Kidney tubule cell (primary cell): ENCODE results near the gene LATS1.

Experiments
- DNase-seq: peaks from one replicate; pipeline ENCODE4 v3.0.0-alpha.2; 2018; ENCODE audit warnings: low spot score

Gene LATS1

DNA sequence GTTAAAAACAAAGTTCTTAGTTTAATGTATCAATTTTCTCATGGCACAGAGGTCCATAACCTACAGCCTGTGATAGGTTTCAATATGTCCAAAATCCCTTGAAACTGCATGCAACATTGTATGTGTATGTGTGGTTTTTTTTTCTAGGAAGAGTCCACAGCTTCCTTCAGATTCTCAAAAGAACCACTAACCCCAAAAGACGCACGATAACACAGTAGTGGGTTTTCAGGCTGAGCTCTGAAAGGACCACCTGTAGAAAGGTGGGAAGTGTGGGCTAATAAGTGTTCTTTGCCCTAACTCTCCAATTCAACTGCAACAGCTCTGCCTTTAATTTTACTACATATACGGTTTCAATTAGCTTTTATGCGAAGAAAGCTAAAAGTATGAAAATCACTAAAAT, 57.9 kb downstream of the LATS1 start:
- no peak for DNase-seq

DNA sequence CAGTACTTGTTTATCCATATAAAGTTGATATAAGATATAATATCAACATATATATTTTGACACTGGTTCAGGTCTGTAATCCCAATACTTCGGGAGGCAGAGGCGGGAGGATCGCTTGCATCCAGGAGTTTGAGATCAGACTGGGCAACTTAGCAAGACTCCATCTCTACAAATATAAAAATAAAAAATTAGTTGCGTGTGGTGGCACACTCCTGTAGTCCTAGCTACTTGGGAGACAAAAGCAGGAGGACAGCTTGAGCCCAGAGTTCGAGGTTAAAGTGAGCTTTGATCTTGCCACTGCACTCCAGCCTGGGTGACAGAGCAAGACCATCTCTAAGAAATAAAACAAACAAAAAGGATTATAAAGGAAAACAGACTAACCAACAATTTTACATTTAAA, 60.5 kb downstream of the LATS1 start:
- no peak for DNase-seq

DNA sequence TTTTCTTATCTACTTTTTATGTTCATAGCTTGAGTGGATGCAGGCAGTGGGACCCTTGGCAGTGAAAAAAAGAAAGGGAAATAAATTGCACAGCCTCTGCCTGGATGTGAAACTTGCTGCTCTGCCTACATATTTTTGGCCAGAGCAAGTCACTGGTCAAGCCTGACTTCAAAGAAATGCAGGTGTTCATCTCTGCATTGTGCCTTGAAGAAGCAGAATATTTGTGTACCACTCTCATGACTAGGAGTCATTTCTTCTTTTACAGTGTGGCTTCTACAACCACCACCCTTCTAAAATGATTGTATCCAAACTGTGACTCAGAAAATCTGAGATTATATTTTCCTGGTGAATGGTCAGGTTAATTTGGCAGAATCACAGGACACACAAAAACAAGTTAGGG, 66.8 kb downstream of the LATS1 start:
- no peak for DNase-seq

DNA sequence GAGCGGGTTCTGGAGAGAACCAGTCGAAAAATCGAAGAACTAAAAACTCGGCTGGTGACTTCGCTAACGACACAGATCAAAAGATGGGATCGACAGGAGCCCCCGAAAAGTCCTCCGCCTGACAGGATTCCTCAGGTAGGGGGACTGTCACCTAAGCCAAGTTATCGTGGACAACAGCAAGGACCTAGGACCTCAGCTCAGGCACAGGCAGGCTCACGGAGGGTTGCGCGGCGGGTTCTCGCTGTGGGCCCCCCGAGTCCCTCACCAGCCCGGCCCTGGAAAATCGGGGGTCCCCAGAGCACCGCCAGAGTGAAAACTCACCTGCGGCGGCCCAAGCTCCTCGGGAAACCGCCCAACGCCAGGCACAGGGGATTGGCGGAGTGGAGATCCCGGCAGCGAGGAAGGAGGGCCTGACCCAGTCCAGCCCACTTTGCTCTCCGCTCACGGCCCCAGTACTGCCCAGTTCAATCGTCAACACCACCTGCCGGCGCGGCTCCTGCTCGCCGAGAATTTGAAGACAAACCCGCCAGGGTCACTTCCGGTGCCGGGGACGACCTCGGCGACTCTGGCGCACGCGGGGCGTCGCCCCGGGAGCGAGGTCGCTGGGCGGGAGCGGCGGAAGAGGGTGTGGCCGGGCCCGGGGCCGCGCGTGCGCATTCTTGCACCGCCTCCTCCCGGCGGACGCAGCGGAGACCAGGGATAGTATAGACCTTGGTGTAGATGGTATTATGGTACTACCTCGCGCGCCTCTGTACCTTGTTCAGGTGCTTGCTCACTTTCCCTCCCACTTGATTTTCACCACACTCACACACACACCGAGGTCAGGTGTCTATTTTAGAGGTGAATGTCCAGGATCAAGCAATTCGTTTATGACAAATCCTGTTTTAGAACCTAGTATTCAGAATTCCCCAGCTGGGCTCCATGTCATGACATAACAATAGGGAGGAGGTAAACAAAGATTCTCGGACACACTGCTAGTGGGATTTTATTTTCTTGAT, 69.5 kb downstream of the LATS1 start, which contains the start of gene KATNA1:
Gene KATNA1, minus strand, starts transcription at position 567 of the 998 bp plus-strand sequence. CDS start 10,167 bp downstream, outside the sequence.
- DNase-seq = peak; percentile 95

DNA sequence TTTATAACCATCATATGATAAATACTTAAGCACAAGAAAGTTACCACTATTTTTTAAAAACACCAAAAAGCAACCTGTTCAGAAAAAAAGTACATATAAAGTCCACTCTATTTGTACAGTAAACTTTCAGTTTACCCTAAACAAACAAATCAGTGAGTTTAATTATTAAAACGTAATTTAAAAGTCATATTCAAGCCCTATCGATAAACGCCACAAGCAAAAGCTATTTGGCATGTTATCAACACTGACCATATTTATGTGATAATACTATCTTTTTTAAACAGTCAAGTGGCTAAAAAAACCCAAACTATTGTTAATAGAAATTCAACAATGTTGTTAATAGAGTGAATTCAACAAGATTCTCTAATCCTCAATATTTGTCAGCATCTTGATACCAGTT, 71.3 kb downstream of the LATS1 start:
- DNase-seq = no peak

DNA sequence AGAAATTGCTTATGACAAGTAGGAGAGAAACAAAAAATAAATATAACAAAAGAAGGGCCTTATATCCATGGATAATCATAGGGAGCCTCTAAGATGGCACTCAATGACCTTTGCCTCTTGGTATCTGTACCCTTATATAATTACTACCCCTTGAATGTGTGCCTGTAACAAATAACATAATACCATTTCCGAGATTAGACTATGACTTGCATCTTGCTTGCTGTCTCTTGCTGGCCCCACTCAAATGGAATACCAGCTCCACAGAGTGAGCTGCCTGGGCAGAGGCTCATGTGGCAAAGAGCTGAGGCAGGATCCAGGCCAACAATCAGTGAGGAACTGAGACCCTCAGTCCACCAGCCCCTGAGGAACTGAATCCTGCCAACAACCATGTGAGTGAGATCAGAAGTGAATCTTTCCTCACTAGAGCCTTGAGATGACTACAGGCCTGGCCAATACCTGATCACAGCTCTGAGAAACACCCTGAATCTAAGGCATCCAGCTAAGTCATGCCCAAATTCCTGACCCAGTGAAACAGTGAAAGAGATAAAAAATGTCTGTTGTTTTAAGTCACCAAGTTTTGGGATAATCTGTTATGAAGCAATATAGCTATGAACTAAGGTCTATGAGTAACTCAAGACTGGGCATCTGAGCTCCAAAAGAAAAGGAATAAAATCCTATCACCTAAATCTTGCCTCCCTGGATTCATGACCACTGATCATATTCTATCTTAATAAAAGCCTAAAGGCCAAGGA, 74.9 kb downstream of the LATS1 start:
- DNase-seq = peak; percentile 33

DNA sequence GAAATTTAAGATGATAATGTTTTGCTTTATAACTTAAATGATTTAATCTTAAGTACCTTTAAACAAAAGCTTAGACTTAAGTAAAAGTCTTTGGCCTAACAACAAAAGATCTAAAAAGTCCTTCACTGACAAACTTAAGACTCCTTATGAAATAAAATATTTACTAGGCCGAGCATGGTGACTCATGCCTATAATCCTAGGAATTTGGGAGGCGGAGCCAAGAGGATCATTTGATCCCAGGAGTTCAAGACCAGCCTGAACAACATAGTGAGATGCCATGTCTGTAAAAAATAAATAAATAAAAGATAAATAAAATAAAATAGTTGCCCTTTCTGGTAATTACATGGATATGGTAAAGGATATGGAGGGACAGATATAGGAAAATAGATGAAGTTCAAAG, 81.8 kb downstream of the LATS1 start:
- peak; percentile 56 for DNase-seq

DNA sequence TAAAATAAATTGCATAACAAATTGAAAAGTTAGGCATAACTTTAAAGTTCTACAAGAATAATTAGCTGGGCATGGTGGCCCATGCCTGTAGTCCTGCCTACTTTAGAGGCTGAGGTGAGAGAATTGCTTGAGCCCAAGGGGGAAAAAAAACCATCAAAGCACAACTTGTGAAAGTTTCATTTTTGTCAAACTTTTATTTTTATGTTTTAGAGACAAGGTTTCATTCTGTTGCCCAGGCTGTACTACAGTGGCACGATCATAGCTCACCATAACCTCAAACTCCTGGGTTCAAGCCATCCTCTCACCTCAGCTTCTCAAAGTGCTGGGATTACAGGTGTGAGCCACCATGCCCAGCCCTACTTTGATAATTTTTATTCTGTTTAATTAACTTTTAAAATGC, 83.6 kb downstream of the LATS1 start:
- no peak for DNase-seq

DNA sequence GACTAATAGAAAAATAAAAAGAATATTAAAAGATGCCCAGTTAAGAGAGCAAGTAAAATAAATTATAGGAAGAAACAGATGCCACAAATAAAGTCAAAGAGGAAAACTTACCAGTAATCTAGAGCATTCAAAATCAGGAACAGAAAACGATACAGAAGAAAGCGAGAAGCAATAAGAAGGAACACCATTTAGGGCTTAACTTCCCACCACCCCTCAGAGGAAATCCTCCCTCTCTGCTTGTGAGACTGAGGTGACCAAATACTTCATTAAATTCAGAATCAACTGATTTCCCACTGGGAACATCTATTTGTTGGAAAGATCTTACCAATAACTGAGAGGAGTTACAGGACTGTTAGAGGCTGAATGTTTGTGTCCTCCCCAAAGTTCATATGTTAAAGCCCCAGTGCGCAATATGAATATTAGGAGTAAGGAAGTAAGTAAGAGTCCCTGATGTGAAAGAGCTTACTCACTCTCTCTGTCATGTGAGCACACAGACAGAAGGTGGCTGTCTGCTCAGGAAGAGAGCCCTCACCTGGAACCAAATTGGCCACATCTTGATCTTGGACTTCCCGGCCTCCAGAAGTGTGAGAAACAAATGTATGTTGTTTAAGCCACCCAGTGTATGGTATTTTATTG, 88.9 kb downstream of the LATS1 start:
- DNase-seq = peak; percentile 67

DNA sequence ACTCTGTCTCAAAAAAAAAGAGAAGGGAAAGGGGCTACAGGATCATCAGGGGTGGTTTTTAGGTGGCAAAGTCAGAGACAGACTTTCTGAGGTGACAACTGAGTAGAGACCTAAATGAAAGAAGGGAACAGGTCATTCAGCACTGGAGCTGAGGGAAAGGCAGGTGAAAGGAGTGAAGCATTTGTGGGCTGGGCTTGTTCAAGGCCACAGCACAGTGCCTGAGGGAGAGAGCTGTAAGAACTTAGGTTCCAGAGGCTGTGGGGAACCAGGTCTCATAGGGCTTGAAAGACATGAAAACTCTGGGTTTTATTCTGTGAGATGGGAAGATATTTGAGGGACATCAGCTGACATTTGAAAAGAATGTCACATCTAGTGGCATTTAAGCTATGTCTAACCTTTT, 90.2 kb downstream of the LATS1 start:
- no peak for DNase-seq

DNA sequence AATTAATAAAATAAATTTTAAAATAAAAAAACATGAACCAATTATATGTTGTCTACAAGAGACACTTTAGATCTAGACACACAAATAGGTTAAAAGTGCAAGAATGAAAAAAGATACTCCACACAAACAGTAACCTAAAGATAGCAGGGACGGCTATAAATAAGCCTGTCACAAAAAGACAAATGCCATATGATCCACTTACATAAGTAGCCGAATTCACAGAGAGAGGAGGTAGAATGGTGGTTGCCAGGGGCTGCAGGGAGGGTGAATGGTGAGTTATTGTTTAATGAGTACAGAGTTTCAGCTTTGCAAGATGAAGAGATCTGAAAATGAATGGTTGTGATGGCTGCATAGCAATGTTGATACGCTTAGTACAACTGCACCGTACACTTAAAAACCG, 102.1 kb downstream of the LATS1 start:
- no peak for DNase-seq

DNA sequence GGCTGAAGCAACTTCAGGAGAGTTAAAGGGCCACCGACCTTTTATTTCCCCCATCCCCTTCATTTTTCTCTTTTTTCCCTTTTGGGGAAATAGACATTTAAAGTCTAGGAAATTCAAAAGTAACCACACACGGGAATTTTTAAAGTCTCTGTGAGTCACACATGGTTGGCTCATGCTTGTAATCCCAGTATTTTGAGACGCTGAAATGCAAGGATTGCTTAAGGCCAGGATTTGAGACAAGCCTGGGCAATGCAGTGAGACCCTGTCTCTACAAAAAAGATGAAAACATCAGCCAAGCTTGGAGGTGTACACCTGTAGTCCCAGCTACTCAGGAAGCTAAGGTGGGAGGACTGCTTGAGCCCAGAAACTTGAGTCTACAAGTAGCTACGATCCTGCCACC, 103.6 kb downstream of the LATS1 start:
- no peak for DNase-seq

DNA sequence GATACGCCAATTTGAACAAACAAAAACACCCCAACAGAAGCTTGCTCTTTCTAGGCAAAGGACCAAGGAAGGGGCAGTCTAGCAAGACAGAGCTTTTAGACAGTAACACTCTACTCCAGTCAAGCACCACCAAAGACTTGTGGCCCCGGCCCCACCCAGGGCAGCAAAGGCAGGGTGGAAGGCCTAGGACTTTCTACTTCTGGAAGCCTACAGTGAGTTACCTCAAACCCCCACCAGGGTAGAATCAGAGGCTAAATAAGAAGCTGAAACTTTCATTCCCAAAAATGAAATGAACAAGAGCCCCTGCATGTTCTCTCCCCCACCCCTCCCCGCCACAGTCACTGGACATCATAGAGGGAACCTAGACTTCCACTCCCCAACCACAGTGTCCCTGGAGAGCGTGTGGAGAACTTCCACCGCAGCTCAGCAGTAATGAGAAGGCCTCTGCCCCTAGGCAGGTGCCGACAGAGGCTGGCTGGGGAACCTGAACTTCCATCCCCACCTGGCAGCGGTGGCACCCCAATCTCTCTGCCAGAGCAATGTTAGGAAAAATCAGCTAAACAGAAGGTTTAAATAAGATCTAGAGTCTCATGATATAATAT, 109.4 kb downstream of the LATS1 start:
- no peak for DNase-seq
